GM12873 (cell line): ENCODE data around the gene HOXD9.
A peak's percentile ranks its signal among the peaks of the same experiment; 100 is the strongest.

Experiments used
- TF ChIP-seq, protein P1 (sequence below): IDR thresholded peaks from 2 replicates; pipeline ENCODE4 v1.5.1; 2012; ENCODE audit warnings: low read depth, mild to moderate bottlenecking, moderate library complexity, low read length, control low read depth; ENCODE audit not compliant: insufficient read depth; ENCODE audit errors: missing control alignments

HOXD9 gene

GRCh38 chr2:176093145-176093897 is 29.2 kb upstream of the HOXD9 start:
- TF ChIP-seq, protein P1, sequence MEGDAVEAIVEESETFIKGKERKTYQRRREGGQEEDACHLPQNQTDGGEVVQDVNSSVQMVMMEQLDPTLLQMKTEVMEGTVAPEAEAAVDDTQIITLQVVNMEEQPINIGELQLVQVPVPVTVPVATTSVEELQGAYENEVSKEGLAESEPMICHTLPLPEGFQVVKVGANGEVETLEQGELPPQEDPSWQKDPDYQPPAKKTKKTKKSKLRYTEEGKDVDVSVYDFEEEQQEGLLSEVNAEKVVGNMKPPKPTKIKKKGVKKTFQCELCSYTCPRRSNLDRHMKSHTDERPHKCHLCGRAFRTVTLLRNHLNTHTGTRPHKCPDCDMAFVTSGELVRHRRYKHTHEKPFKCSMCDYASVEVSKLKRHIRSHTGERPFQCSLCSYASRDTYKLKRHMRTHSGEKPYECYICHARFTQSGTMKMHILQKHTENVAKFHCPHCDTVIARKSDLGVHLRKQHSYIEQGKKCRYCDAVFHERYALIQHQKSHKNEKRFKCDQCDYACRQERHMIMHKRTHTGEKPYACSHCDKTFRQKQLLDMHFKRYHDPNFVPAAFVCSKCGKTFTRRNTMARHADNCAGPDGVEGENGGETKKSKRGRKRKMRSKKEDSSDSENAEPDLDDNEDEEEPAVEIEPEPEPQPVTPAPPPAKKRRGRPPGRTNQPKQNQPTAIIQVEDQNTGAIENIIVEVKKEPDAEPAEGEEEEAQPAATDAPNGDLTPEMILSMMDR = no peak

- TF ChIP-seq, protein P1 = no peak
Measured at GRCh38 chr2:176093898-176094249, 28.6 kb upstream of the HOXD9 start.

DNA sequence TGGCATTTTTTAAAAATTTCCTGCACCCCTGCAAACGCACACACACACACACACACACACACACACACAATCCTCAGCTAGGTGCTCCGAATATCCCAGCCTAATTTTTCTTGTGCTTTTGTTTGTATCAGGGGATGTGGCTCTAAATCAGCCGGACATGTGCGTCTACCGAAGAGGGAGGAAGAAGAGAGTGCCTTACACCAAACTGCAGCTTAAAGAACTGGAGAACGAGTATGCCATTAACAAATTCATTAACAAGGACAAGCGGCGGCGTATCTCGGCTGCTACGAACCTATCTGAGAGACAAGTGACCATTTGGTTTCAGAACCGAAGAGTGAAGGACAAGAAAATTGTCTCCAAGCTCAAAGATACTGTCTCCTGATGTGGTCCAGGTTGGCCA is 28.2 kb upstream of the HOXD9 start:
- TF ChIP-seq, protein P1 = no peak

GRCh38 chr2:176095421-176095820 is 27.1 kb upstream of the HOXD9 start:
- TF ChIP-seq, protein P1 = no peak

- TF ChIP-seq, protein P1 = no peak
Measured at GRCh38 chr2:176096243-176096985, 26.1 kb upstream of the HOXD9 start.

DNA sequence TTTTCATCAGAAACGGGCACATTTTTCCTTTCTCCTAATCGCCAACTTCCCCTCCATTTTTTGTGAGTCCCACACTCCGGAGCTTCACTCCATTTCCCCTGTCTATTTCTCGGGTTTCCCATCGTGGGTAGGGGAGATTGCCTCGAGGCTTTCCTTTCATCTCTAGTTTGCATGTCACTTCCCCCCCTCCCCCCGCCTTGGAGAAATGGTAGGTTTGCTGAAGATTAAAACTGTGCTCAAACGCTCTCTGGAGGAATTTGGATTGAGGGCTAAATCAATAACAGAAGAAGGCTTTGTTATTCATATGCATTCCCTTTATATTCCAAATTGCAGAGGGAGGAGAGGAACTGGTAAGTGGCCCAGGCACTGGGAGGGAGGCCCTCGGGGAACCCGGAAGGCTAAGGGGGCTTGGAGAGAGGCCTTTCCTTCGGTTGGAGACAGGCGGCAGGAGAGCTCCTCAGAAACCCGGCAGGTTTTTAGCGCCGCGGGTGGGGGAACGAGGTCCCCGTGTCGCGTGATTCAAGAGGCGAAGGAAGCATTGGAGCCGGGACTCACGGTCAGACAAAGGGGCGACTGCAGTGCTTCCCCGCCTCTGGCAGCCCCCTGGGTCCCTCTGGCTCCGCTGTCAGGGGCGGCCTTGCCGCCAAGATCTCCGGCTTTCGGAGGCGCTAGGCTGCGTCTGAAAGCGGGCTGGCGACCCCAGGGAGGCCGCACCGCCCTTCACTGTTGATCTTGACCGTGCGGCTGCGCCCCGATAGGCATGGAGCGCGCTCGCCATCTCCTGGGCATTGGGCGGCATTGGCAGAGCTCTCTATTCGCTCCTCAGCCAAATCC is 25.3 kb upstream of the HOXD9 start:
- TF ChIP-seq, protein P1 = peak; percentile 93
